ENCODE results near the gene PDE3B. TPM values are rescaled to one million over a fixed set of nuclear protein-coding genes. Genes with fewer than 3 reads are reported as not detected.
A peak's percentile ranks its signal among the peaks of the same experiment; 100 is the strongest.
"Not testable (repeated sequence)": the region's sequence is repeated elsewhere in the genome, so short reads cannot be mapped to it uniquely, and the experiment has no call there.

Gene PDE3B
- total RNA-seq, 6 experiments from 2014 or later: 14.9 to 47.1 (median 28.8) TPM

DNA sequence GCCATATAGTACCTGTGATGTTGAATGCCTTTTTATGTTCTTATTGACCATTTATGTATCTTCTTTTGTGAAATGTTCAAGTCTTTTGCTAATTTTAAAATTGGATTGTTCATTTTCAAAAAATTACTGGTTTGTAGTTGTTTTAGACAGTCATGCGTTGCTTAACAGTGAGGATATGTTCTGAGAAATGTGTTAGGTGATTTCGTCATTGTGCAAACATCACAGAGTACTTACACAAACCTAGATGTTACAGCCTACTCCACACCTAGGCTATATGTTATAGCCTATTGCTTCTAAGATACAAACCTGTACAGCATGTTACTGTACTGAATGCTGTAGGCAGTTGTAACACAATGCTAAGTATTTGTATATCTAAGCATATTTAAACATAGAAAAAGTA, 32.5 kb downstream of the PDE3B start:
- WGBS (ENCODE audit: insufficient coverage, low coverage, low lambda C conversion rate, missing lambda C conversion rate): 29% methylated on average over 2 of the region's 2 CpGs
- intact Hi-C loops (cut with DNase I): no loop called here
- peak; percentile 72 to 93 (median 86) for ATAC-seq

DNA sequence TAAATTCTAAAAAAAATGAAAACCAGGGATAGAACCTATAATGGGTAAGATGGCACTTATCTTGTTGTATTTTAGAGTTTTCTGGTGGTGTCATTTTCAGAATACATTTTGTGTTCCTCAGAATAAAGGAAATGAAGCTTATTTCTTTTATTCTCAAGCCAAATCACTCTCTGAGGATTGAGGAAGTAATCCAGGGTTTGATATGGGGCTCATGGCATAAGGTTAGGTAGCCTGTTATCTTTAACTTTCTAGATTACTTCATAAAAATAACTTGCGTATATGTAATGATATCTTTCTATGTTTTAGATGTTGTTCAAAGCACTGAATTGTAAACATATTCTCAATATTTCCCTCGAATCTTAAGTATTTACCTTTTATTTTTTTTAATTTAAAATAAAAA, 33.5 kb downstream of the PDE3B start:
- intact Hi-C loops (cut with DNase I): no loop called here
- TF ChIP-seq, protein P1, sequence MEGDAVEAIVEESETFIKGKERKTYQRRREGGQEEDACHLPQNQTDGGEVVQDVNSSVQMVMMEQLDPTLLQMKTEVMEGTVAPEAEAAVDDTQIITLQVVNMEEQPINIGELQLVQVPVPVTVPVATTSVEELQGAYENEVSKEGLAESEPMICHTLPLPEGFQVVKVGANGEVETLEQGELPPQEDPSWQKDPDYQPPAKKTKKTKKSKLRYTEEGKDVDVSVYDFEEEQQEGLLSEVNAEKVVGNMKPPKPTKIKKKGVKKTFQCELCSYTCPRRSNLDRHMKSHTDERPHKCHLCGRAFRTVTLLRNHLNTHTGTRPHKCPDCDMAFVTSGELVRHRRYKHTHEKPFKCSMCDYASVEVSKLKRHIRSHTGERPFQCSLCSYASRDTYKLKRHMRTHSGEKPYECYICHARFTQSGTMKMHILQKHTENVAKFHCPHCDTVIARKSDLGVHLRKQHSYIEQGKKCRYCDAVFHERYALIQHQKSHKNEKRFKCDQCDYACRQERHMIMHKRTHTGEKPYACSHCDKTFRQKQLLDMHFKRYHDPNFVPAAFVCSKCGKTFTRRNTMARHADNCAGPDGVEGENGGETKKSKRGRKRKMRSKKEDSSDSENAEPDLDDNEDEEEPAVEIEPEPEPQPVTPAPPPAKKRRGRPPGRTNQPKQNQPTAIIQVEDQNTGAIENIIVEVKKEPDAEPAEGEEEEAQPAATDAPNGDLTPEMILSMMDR (IDR thresholded peaks at IDR 0.05): no peak
- no peak for TF ChIP-seq POLR2A (IDR thresholded peaks at IDR 0.05)
- peaks cover 0 to 18% (median 4%) of the 10 kb centered on the region in 4 donors for H3K4me1 ChIP-seq
- H3K4me3 ChIP-seq: no peak overlapping the region
- DNase-seq (no peak), ATAC-seq (no peak)
- H3K36me3 ChIP-seq: no peaks in the 10 kb centered on the region
- no peak overlapping the region for H3K27ac ChIP-seq
- H3K27me3 ChIP-seq: no peaks in the 10 kb centered on the region
- no peaks in the 10 kb centered on the region for H3K9me3 ChIP-seq
- 86% methylated on average over 2 of the region's 2 CpGs for WGBS (ENCODE audit: insufficient coverage, low coverage, low lambda C conversion rate, missing lambda C conversion rate)

More for the DNA sequence above, 32.5 kb downstream of the PDE3B start:
- DNase-seq: no peak
- no peaks in the 10 kb centered on the region for H3K27me3 ChIP-seq
- TF ChIP-seq, protein P1 (IDR thresholded peaks at IDR 0.05): no peak
- no peak for TF ChIP-seq POLR2A (IDR thresholded peaks at IDR 0.05)
- H3K9me3 ChIP-seq: no peaks in the 10 kb centered on the region
- no peaks in the 10 kb centered on the region for H3K36me3 ChIP-seq
- H3K27ac ChIP-seq: no peak overlapping the region
- no peak overlapping the region for H3K4me3 ChIP-seq
- H3K4me1 ChIP-seq: peaks cover 0 to 18% (median 4%) of the 10 kb centered on the region in 4 donors

DNA sequence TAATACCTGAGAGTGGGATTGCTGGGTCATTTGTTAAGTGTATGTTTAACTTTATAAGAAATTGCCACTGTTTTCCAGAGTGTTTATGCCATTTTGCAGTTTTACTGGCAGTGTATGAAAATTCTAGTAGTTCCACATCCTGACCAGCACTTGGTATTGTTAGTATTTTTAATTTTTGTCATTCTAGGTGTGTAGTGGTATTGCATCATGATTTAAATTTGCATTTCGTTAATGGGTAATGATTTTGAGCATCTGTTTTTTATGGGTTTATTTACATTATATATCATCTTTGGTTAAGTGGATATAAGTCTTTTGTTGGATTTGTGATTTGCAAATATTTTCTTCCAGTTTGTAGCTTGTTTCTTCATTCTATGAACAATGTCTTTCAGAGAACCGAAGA, 34.7 kb downstream of the PDE3B start:
- Histone ChIP-seq H3K27me3 (no peaks in the 10 kb centered on the region), H3K4me1 (peaks cover 0 to 18% (median 4%) of the 10 kb centered on the region in 4 donors), H3K27ac (no peak overlapping the region), H3K36me3 (no peaks in the 10 kb centered on the region), H3K4me3 (no peak overlapping the region), H3K9me3 (no peaks in the 10 kb centered on the region)
- DNase-seq (no peak), ATAC-seq (no peak)
- 88% methylated on average over 2 of the region's 2 CpGs for WGBS (ENCODE audit: insufficient coverage, low coverage, low lambda C conversion rate, missing lambda C conversion rate)
- intact Hi-C loops (cut with DNase I): no loop called here
- TF ChIP-seq POLR2A (IDR thresholded peaks at IDR 0.05): no peak

DNA sequence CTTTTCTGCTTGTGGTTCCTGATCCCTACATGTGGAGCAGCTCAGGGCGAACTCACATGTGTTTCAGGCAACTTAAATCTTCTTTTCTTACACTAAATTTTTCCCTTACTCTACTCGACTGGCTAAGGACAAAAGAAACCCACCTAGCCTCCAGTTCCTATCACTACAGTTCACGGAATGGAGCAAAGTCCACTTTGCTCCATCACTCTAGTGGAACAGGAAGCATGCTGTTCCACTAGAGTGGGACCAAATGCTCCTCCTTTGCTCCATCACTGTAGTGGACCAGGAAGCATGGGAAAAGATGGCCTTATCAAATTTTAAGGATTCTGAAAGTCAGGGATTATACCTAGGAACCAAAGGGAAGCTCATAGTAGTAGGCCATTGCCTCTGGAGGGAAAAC, 36.1 kb downstream of the PDE3B start:
- no peak for TF ChIP-seq POLR2A (IDR thresholded peaks at IDR 0.05)
- ATAC-seq (no peak), DNase-seq (no peak)

DNA sequence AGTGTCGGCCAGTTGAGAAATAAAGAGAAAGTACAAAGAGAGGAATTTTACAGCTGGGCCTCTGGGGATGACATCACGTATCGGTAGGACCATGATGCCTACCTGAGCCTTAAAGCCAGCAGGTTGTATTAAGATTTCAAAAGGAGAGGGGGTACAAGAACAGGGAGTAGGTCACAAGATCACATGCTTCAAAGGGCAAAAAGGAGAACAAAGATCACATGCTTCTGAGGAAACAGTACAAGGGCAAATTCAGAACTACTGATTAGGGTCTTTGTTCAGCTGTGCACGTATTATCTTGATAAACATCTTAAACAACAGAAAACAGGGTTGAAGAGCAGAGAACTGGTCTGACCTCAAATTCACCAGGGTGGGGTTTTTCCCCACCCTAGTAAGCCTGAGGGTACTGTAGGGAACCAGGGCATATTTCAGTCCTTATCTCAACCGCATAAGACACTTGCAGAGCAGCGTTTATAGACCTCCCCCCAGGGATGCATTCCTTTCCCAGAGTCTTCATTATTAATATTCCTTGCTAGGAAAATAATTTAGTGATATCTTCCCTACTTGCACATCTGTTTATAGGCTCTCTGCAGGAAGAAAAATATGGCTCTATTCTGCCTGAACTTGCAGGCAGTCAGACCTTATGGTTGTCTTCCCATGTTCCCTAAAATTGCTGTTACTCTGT, 40.8 kb downstream of the PDE3B start:
- H3K4me3 ChIP-seq; H3K27me3 ChIP-seq; H3K27ac ChIP-seq; H3K9me3 ChIP-seq; H3K36me3 ChIP-seq; intact Hi-C loops (cut with DNase I); H3K4me1 ChIP-seq; ATAC-seq; DNase-seq: not testable (repeated sequence)
- WGBS (ENCODE audit: insufficient coverage, low coverage, low lambda C conversion rate, missing lambda C conversion rate): 76% methylated on average over 6 of the region's 6 CpGs

More for the DNA sequence above, 36.1 kb downstream of the PDE3B start:
- H3K4me1 ChIP-seq: peaks cover 0 to 18% (median 4%) of the 10 kb centered on the region in 4 donors
- no peaks in the 10 kb centered on the region for H3K27me3 ChIP-seq
- 81% methylated on average over 2 of the region's 3 CpGs for WGBS (ENCODE audit: insufficient coverage, low coverage, low lambda C conversion rate, missing lambda C conversion rate)
- H3K9me3 ChIP-seq: no peaks in the 10 kb centered on the region
- H3K4me3 ChIP-seq: no peak overlapping the region
- intact Hi-C loops (cut with DNase I): no loop called here
- no peak overlapping the region for H3K27ac ChIP-seq
- no peaks in the 10 kb centered on the region for H3K36me3 ChIP-seq

DNA sequence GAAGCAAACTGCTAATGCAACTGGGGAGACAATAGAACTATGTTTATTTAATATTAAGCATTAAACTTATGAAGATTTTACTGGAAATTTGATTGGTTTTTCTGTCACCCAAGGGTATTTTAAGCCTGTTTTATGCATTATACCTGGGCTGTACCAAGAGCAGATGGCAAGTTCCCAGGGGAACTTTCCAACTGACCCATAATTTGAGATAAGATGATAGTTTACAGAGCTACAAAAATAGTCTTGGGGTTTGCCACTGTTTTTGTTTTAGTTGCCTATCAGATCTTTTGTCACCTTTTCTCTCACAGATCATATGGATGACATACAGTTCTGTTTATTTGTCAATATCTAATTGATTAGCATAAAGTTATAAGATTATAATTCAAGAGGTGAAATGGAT, 43.9 kb downstream of the PDE3B start:
- no peak overlapping the region for H3K4me3 ChIP-seq
- TF ChIP-seq, protein P1 (IDR thresholded peaks at IDR 0.05): no peak
- TF ChIP-seq POLR2A (IDR thresholded peaks at IDR 0.05): no peak
- no peaks in the 10 kb centered on the region for H3K27me3 ChIP-seq
- no peaks in the 10 kb centered on the region for H3K36me3 ChIP-seq
- intact Hi-C loops (cut with DNase I): no loop called here
- H3K4me1 ChIP-seq: no peaks in the 10 kb centered on the region
- DNase-seq: no peak
- H3K27ac ChIP-seq: no peak overlapping the region
- H3K9me3 ChIP-seq: no peaks in the 10 kb centered on the region
- peak in 2 of 4 donors; percentile 24 to 25 for ATAC-seq
